ENCODE measurements around the gene PTPRT. TPM values are rescaled to one million over a fixed set of nuclear protein-coding genes. Genes with fewer than 3 reads are reported as not detected.

PTPRT gene
- total RNA-seq, 1 donor from 2014 or later, result 0.03 TPM

GRCh38 chr20:42549496-42549895, 640.2 kb downstream of the PTPRT start:
- intact Hi-C loops (cut with DNase I), result no loop called here
- DNase-seq (ENCODE audit: low spot score), result no peak

GRCh38 chr20:42544926-42545325, 644.8 kb downstream of the PTPRT start:
- intact Hi-C loops (cut with DNase I), result no loop called here
- DNase-seq (ENCODE audit: low spot score), result no peak

- intact Hi-C loops (cut with DNase I), result loop anchor here (5.0 to 10.0 kb wide), 2 partner anchors 576 to 652 kb away; partner anchors contain the start of gene PTPRT
Observed at GRCh38 chr20:42532831-42533230, 656.9 kb downstream of the PTPRT start.

GRCh38 chr20:42531508-42531961, 658.2 kb downstream of the PTPRT start:
- no peak for DNase-seq (ENCODE audit: low spot score)
- intact Hi-C loops (cut with DNase I), result loop anchor here (5.0 to 10.0 kb wide), 2 partner anchors 574 to 653 kb away; partner anchors contain the start of gene PTPRT

More at GRCh38 chr20:42532831-42533230, 656.9 kb downstream of the PTPRT start:
- no peak for DNase-seq (ENCODE audit: low spot score)

- DNase-seq (ENCODE audit: low spot score), result no peak
- intact Hi-C loops (cut with DNase I), result loop anchor here (5.0 to 10.0 kb wide), 2 partner anchors 574 to 654 kb away; partner anchors contain the start of gene PTPRT
Observed at GRCh38 chr20:42530855-42531448, 658.8 kb downstream of the PTPRT start.

- DNase-seq (ENCODE audit: low spot score), result no peak
- intact Hi-C loops (cut with DNase I), result loop anchor here (5.0 to 10.0 kb wide), 2 partner anchors 573 to 655 kb away; partner anchors contain the start of gene PTPRT
Observed at GRCh38 chr20:42530191-42530590, 659.5 kb downstream of the PTPRT start.

- intact Hi-C loops (cut with DNase I), result no loop called here
- DNase-seq (ENCODE audit: low spot score), result no peak
Observed at GRCh38 chr20:42524058-42524457, 665.6 kb downstream of the PTPRT start.

GRCh38 chr20:42516692-42517091, 673.0 kb downstream of the PTPRT start:
- DNase-seq (ENCODE audit: low spot score), result no peak
- intact Hi-C loops (cut with DNase I), result no loop called here

GRCh38 chr20:42510686-42511085, 679.0 kb downstream of the PTPRT start:
- intact Hi-C loops (cut with DNase I), result no loop called here
- no peak for DNase-seq (ENCODE audit: low spot score)

- no peak for DNase-seq (ENCODE audit: low spot score)
- intact Hi-C loops (cut with DNase I), result no loop called here
Observed at GRCh38 chr20:42507874-42508273, 681.8 kb downstream of the PTPRT start.

- intact Hi-C loops (cut with DNase I), result no loop called here
- DNase-seq (ENCODE audit: low spot score), result no peak
Observed at GRCh38 chr20:42506397-42506796, 683.3 kb downstream of the PTPRT start.

GRCh38 chr20:42502591-42502990, 687.1 kb downstream of the PTPRT start:
- intact Hi-C loops (cut with DNase I), result no loop called here
- no peak for DNase-seq (ENCODE audit: low spot score)

- no peak for DNase-seq (ENCODE audit: low spot score)
- intact Hi-C loops (cut with DNase I), result no loop called here
Observed at GRCh38 chr20:42496595-42496994, 693.1 kb downstream of the PTPRT start.

- no peak for DNase-seq (ENCODE audit: low spot score)
- intact Hi-C loops (cut with DNase I), result no loop called here
Observed at GRCh38 chr20:42494290-42494689, 695.4 kb downstream of the PTPRT start.

GRCh38 chr20:42493001-42493400, 696.7 kb downstream of the PTPRT start:
- no peak for DNase-seq (ENCODE audit: low spot score)
- intact Hi-C loops (cut with DNase I), result no loop called here

GRCh38 chr20:42492290-42492689, 697.4 kb downstream of the PTPRT start:
- no peak for DNase-seq (ENCODE audit: low spot score)
- intact Hi-C loops (cut with DNase I), result no loop called here

GRCh38 chr20:42485556-42485955, 704.1 kb downstream of the PTPRT start:
- intact Hi-C loops (cut with DNase I), result no loop called here

GRCh38 chr20:42484790-42485375, 704.8 kb downstream of the PTPRT start:
- intact Hi-C loops (cut with DNase I), result no loop called here
- no peak for DNase-seq (ENCODE audit: low spot score)

More at GRCh38 chr20:42485556-42485955, 704.1 kb downstream of the PTPRT start:
- DNase-seq (ENCODE audit: low spot score), result no peak

GRCh38 chr20:42484335-42484734, 705.4 kb downstream of the PTPRT start:
- DNase-seq (ENCODE audit: low spot score), result no peak
- intact Hi-C loops (cut with DNase I), result no loop called here

GRCh38 chr20:42483730-42484303, 705.9 kb downstream of the PTPRT start:
- DNase-seq (ENCODE audit: low spot score), result no peak
- intact Hi-C loops (cut with DNase I), result no loop called here

- DNase-seq (ENCODE audit: low spot score), result no peak
- intact Hi-C loops (cut with DNase I), result no loop called here
Observed at GRCh38 chr20:42482808-42483207, 706.9 kb downstream of the PTPRT start.
